ENCODE data around the gene FGA. TPM values are rescaled to one million over a fixed set of nuclear protein-coding genes. Genes with fewer than 3 reads are reported as not detected.

Gene FGA
- total RNA-seq, 4 donors from 2014 or later: not detected

- TF ChIP-seq POLR2A (IDR thresholded peaks at IDR 0.05): no peak
- no peak for TF ChIP-seq CTCF (IDR thresholded peaks at IDR 0.05)
- intact Hi-C loops (cut with DNase I): loop anchor here (10.0 kb wide), 1 partner anchor 290 kb away; no protein-coding TSS in a partner anchor
Measured at GRCh38 chr4:154614306-154614705, 23.8 kb upstream of the FGA start.

GRCh38 chr4:154612472-154613414, 22.2 kb upstream of the FGA start, which contains the start of gene FGG:
Gene FGG (minus strand): TSS chr4:154612656. CDS start chr4:154612609, 47 bp downstream.
- Histone ChIP-seq H3K9me3 (no peaks in the 10 kb centered on the region), H3K27ac (no peak within 1 kb of the TSS), H3K4me3 (replicated peaks in 1 of 3) (no peak within 1 kb of the TSS), H3K4me1 (no peaks in the 10 kb centered on the region), H3K27me3 (no peaks in the 10 kb centered on the region), H3K36me3 (no peaks in the 10 kb centered on the region)
- no peak for DNase-seq
- intact Hi-C loops (cut with DNase I): loop anchor here (10.0 kb wide), 1 partner anchor 288 kb away; no protein-coding TSS in a partner anchor
- 56 to 60% methylated on average over 7 of the region's 7 CpGs for WGBS, 2 donors
- no peak for TF ChIP-seq CTCF (IDR thresholded peaks at IDR 0.05)
- TF ChIP-seq POLR2A (IDR thresholded peaks at IDR 0.05): no peak

More at GRCh38 chr4:154614306-154614705, 23.8 kb upstream of the FGA start:
- Histone ChIP-seq H3K36me3 (no peaks in the 10 kb centered on the region), H3K27ac (no peak overlapping the region), H3K4me1 (no peaks in the 10 kb centered on the region), H3K9me3 (no peaks in the 10 kb centered on the region), H3K4me3 (replicated peaks in 1 of 3) (no peak overlapping the region), H3K27me3 (no peaks in the 10 kb centered on the region)
- no peak for DNase-seq

DNA sequence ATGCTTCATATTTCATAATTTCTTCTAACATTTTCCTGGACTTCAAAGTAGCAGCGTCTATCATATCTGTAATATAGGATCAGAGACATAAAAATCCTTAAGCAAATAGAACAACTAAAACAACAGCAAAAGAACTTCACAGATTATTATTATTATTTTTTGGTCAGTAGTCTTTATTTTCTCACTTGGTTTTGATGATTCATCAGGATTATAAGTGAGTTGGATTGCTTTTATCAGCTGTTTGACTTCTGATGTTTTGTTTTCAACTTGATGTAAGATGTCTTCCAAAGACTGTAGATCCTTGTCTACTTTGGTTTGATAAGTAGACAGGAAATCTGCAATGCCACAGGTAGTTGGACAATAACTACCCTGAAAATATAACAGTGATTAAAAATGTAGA, 21.3 kb upstream of the FGA start:
- no peak for DNase-seq
- no peaks in the 10 kb centered on the region for H3K27me3 ChIP-seq
- intact Hi-C loops (cut with DNase I): loop anchor here (10.0 kb wide), 1 partner anchor 287 kb away; no protein-coding TSS in a partner anchor
- no peak overlapping the region for H3K4me3 ChIP-seq (replicated peaks in 1 of 3)
- WGBS, 2 donors: 88 to 94% methylated on average over 1 of the region's 1 CpG
- TF ChIP-seq CTCF (IDR thresholded peaks at IDR 0.05) (no peak), POLR2A (IDR thresholded peaks at IDR 0.05) (no peak)
- no peaks in the 10 kb centered on the region for H3K36me3 ChIP-seq
- H3K4me1 ChIP-seq: no peaks in the 10 kb centered on the region
- H3K9me3 ChIP-seq: no peaks in the 10 kb centered on the region
- no peak overlapping the region for H3K27ac ChIP-seq

DNA sequence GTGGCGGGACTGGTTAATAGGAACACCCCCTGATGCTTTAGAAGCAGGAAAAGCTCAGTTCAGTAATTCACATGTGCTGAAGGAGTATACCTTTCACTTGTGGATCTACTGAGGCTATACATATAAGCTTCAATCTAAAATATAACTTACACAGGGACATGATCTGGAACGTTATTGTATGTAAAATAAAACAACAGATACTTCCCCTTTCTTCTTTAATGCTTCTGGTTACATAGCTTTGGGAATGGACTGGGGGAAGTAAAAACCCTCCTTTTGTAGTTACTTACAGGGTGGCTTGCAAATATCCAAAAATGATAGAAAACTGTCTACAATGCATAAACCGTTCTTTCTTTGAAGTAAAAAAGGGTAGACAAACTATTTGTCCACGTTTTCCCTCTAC, 20.0 kb upstream of the FGA start:
- WGBS, 2 donors: 65 to 69% methylated on average over 4 of the region's 4 CpGs
- Histone ChIP-seq H3K9me3 (no peaks in the 10 kb centered on the region), H3K4me1 (no peaks in the 10 kb centered on the region), H3K27ac (no peak overlapping the region), H3K36me3 (no peaks in the 10 kb centered on the region), H3K4me3 (replicated peaks in 1 of 3) (no peak overlapping the region), H3K27me3 (no peaks in the 10 kb centered on the region)
- no peak for TF ChIP-seq CTCF (IDR thresholded peaks at IDR 0.05)
- no peak for TF ChIP-seq POLR2A (IDR thresholded peaks at IDR 0.05)
- intact Hi-C loops (cut with DNase I): loop anchor here (10.0 kb wide), 1 partner anchor 286 kb away; no protein-coding TSS in a partner anchor
- DNase-seq: no peak

DNA sequence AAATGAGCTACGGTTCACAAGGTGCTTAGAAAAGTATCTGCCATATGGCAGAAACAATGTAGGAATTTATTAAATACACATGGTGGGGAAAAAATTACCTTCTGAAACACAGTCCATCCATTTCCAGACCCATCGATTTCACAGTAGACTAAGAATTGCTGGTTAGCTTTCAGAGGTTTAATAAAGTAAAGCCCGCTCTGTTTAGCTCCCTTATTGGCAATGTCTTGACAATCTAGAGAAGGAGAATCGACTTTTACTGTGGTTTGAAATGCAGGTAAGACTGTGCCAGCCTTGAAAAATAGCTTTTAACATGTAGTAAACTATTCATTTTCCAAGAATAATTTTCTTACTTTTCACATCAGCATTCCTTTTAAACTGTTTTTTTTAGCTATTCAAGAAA, 19.0 kb upstream of the FGA start:
- no peaks in the 10 kb centered on the region for H3K36me3 ChIP-seq
- H3K4me3 ChIP-seq (replicated peaks in 1 of 3): no peak overlapping the region
- intact Hi-C loops (cut with DNase I): no loop called here
- DNase-seq: no peak
- WGBS, 2 donors: 86 to 88% methylated on average over 4 of the region's 4 CpGs
- no peak overlapping the region for H3K27ac ChIP-seq
- no peaks in the 10 kb centered on the region for H3K27me3 ChIP-seq
- no peak for TF ChIP-seq POLR2A (IDR thresholded peaks at IDR 0.05)
- TF ChIP-seq CTCF (IDR thresholded peaks at IDR 0.05): no peak
- H3K4me1 ChIP-seq: no peaks in the 10 kb centered on the region
- no peaks in the 10 kb centered on the region for H3K9me3 ChIP-seq

All from thyroid gland (tissue), 4 donors.